GM12891 (cell line): ENCODE results near the gene MAN2B1.

Experiments
- POLR2A ChIP-seq: IDR thresholded peaks from 2 replicates; pipeline ENCODE4 v1.6.1; 2011; ENCODE audit warnings: low read depth, low read length, control low read depth
- POLR2AphosphoS5 ChIP-seq: IDR thresholded peaks from 2 replicates; pipeline ENCODE4 v1.6.1; 2011; ENCODE audit warnings: low read depth, low read length, control low read depth

DNA sequence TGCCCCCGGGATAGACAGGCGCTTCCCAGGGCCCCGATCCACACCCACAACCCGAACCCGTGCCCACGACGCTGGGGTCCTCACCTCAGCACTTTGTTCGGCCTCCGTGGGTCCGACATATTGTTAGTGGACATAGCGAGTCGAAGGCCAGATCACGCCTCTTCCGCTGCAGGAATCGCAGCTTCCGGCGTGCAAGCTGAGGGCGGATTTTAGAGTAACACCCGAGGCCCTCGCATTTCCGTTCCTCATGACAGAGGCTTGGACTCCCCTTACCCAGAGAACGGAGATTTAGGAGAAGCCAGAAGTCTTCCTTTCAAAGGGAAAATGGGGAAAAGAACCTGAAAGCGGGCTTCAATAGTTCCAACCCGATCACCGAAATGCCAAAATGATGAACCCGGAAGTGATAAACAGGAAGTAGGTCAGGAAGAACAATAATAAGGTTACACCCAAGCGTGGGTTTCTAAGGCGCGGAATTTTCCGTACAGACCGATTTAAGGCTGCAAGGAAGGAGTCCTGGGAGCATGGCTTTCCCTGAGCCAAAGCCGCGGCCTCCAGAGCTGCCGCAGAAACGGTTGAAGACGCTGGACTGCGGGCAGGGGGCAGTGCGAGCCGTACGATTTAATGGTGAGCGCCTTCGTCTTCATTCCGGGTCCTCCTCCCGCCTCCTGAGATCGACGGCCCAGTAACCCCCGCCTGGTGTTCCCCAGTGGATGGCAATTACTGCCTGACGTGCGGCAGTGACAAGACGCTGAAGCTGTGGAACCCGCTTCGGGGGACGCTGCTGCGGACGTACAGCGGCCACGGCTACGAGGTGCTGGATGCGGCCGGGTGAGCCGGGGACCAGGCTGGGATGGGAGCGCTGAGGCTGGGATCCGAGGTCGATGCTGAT, 3.0 kb upstream of the MAN2B1 start:
- TF ChIP-seq POLR2AphosphoS5 (peak; percentile 75; the same call in 1 of the 2 replicates), POLR2A (peak; percentile 83)
